C4-2B (cell line): ENCODE measurements around the gene RB1.

Experiments used
- H3K27ac ChIP-seq: fragments of 450-650 bp; 2 replicates; pipeline ENCODE4 v1.5.1; 2017
- CTCF ChIP-seq: fragments of 450-650 bp; conservative IDR thresholded peaks from 2 replicates; pipeline ENCODE4 v1.5.1; 2017; ENCODE audit warnings: mild to moderate bottlenecking
- ZFX ChIP-seq: fragments of 450-650 bp; IDR thresholded peaks from 2 replicates; pipeline ENCODE4 v1.6.1; 2017

Gene RB1

GRCh38 chr13:48303359-48304142, at the start of gene RB1:
Gene RB1, plus strand, starts transcription at chr13:48303751. Its CDS starts 162 bp downstream, at chr13:48303913.
- TF ChIP-seq CTCF = no peak
- peak; percentile 74 for TF ChIP-seq ZFX
- H3K27ac ChIP-seq = peak within 1 kb of the TSS; percentile 90

DNA sequence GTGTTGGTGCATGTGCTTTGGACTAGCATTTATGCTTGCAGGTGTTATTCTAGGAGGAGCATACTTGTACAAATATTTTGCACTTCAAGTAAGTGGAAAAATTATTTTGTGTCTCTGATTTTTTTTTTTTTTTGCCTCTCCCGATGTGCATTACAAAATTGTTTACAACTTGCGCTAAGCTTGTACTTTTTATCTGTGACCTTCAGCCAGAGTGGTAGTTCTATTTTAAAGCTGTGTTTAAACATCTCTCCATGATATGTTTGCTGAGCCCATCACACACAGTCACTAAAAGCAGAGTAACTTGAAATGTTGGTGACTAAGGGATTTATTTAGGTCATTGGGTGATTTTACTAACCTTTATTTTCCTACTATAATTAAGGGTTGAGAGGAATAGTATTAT, 49.7 kb upstream of the RB1 start:
- H3K27ac ChIP-seq = no peak overlapping the region
- TF ChIP-seq ZFX = no peak
- TF ChIP-seq CTCF = no peak

GRCh38 chr13:48255090-48255489, 48.5 kb upstream of the RB1 start:
- TF ChIP-seq ZFX (no peak), CTCF (no peak)
- no peak overlapping the region for H3K27ac ChIP-seq

DNA sequence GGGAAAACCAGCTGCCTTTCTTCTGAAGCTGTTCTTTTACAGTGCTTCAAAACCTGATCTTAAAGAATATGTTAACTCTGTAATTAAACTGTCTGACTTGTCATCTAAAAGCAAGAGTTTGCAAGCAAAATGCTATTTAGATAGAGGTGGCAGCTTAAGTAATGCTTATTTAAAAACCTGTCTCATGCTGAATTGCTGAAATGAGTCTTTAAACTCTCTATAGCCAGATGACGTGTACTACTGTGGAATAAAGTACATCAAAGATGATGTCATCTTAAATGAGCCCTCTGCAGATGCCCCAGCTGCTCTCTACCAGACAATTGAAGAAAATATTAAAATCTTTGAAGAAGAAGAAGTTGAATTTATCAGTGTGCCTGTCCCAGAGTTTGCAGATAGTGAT, 47.6 kb upstream of the RB1 start:
- H3K27ac ChIP-seq = no peak overlapping the region
- TF ChIP-seq ZFX (no peak), CTCF (no peak)

DNA sequence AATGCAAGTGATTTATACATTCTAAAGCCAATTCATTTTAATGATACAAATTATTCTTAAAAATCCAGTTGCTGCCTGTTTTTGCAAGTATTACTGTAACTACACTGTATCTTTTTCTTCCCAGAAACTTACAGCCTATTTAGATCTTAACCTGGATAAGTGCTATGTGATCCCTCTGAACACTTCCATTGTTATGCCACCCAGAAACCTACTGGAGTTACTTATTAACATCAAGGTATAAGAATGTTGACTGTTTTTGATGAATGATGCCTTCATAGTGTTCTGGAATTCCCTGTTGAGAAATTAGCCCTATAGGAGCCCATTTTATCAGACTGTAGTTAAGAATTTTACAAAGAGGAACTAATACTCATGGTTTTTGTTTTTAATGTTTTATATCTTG, 45.5 kb upstream of the RB1 start:
- TF ChIP-seq ZFX = no peak
- no peak for TF ChIP-seq CTCF

DNA sequence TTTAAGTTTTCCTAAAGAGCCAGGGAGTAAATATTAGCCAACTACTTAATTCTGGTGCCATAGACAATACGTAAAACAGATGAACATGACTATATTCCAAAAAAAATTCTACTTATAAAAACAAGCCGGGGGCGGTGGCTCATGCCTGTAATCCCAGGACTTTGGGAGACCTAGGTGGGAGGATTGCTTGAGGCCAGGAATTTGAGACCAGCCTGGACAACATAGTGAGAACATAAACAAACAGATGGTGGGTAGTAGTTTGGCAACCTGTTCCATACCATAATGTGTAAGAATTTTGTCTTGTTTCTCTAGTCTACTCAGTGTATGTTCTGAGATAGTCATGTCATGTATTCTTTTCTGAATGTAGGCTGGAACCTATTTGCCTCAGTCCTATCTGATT, 45.1 kb upstream of the RB1 start:
- H3K27ac ChIP-seq = no peak overlapping the region
- TF ChIP-seq CTCF = no peak
- TF ChIP-seq ZFX = no peak

More for the DNA sequence above, 45.5 kb upstream of the RB1 start:
- H3K27ac ChIP-seq = no peak overlapping the region

DNA sequence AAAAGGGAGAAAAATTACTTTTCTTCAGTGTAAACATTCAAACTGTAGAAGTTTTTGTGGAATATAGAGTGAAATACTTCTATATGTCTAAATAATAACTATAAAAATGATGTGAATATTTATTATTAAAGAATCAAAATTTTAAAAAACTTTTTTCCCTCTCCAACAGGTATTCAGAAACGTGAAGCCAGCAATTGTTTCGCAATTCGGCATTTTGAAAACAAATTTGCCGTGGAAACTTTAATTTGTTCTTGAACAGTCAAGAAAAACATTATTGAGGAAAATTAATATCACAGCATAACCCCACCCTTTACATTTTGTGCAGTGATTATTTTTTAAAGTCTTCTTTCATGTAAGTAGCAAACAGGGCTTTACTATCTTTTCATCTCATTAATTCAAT, 42.6 kb upstream of the RB1 start:
- TF ChIP-seq ZFX (no peak), CTCF (no peak)
- no peak overlapping the region for H3K27ac ChIP-seq
